GM12864 (cell line): Measurements from ENCODE around the gene PRB4.
"Not testable (repeated sequence)": the region's sequence is repeated elsewhere in the genome, so short reads cannot be mapped to it uniquely, and the experiment has no call there.

Experiments used
- DNase-seq: peaks from one replicate; pipeline ENCODE4 v3.0.0-alpha.2; 2011; ENCODE audit warnings: low read depth
- H3K4me3 ChIP-seq: 2 replicates; pipeline ENCODE4 v1.5.1; 2011; ENCODE audit warnings: mild to moderate bottlenecking, low read depth, low read length, control low read depth
- TF ChIP-seq, protein P1 (sequence below): IDR thresholded peaks from 2 replicates; pipeline ENCODE4 v1.5.1; 2011; ENCODE audit warnings: low read depth, mild to moderate bottlenecking, moderate library complexity, low read length, control low read depth, inconsistent platforms; ENCODE audit errors: missing control alignments

PRB4 gene

GRCh38 chr12:11310336-11310735 is at the start of gene PRB4:
PRB4 (minus strand) TSS chr12:11310436; CDS start chr12:11310398, 38 bp downstream.
- DNase-seq: no peak
- no peak within 1 kb of the TSS for H3K4me3 ChIP-seq
- TF ChIP-seq, protein P1, sequence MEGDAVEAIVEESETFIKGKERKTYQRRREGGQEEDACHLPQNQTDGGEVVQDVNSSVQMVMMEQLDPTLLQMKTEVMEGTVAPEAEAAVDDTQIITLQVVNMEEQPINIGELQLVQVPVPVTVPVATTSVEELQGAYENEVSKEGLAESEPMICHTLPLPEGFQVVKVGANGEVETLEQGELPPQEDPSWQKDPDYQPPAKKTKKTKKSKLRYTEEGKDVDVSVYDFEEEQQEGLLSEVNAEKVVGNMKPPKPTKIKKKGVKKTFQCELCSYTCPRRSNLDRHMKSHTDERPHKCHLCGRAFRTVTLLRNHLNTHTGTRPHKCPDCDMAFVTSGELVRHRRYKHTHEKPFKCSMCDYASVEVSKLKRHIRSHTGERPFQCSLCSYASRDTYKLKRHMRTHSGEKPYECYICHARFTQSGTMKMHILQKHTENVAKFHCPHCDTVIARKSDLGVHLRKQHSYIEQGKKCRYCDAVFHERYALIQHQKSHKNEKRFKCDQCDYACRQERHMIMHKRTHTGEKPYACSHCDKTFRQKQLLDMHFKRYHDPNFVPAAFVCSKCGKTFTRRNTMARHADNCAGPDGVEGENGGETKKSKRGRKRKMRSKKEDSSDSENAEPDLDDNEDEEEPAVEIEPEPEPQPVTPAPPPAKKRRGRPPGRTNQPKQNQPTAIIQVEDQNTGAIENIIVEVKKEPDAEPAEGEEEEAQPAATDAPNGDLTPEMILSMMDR: no peak

GRCh38 chr12:11351736-11352135 is 41.5 kb upstream of the PRB4 start:
- not testable (repeated sequence) for DNase-seq

GRCh38 chr12:11348439-11348838 is 38.2 kb upstream of the PRB4 start:
- TF ChIP-seq, protein P1: no peak
- no peak for DNase-seq
- no peak overlapping the region for H3K4me3 ChIP-seq

More at GRCh38 chr12:11351736-11352135, 41.5 kb upstream of the PRB4 start:
- H3K4me3 ChIP-seq: not testable (repeated sequence)

GRCh38 chr12:11347810-11348209 is 37.6 kb upstream of the PRB4 start:
- H3K4me3 ChIP-seq: no peak overlapping the region
- no peak for DNase-seq
- TF ChIP-seq, protein P1: peak; percentile 27

DNA sequence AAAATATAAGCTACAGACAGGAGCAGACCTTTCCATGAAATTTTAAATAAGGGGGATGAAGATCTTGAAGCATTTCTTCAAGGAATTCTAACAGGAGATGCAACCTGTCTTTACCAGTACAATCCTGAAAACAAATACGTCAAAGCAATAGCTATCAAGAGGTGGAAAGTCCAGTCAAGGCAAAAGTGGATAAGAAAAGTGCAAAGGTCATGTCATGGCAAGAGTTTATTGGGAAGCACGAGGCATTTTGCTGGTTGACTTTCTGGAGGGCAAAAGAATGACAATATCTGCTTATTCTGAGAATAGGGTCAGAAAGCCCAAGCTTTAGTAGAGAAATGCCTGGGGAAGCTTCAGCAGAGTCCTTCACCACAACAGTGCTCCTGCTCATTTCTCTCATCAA is 34.3 kb upstream of the PRB4 start:
- TF ChIP-seq, protein P1: no peak
- no peak for DNase-seq
- H3K4me3 ChIP-seq: no peak overlapping the region

DNA sequence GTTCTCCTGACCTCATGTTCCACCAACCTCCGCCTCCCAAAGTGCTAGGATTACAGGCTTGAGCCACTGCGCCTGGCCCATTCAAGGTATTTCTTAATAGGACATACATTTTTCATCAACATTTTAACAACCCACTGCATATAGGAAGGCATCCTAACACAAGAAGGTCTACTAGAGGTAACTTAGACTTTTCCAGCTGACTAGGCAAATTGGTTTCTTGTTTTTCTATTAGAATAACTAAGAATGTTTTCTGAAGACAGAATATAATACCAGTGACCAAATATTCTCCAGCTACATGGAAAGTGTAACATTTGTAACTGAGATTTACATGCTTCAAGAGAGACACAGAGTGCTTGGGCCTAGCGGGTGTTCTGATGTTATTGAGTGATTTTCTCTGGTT is 14.2 kb upstream of the PRB4 start:
- no peak for DNase-seq
- TF ChIP-seq, protein P1: no peak
- H3K4me3 ChIP-seq: no peak overlapping the region

- TF ChIP-seq, protein P1: no peak
- DNase-seq: no peak
Observed at GRCh38 chr12:11321980-11322379, 11.7 kb upstream of the PRB4 start.

DNA sequence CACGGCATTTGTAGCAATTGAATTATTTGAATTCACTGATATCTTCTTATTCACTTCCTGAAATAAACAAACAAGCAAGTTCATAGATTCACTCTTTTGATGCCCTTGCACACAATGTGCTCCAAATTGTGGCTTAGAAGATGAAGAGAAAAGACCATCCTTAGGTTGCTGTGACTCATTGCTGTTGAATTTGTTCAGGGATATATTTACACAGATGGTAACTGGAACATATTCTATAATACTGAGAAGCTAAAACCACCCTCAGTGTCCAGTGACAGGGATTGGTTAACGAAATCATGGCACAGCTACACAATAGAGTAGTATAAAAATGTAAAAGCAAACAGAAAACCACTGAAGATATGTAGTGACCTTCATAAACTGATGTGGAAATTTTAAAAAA is 3.1 kb downstream of the PRB4 start:
- no peak overlapping the region for H3K4me3 ChIP-seq
- no peak for DNase-seq
- TF ChIP-seq, protein P1: no peak

More at GRCh38 chr12:11321980-11322379, 11.7 kb upstream of the PRB4 start:
- no peak overlapping the region for H3K4me3 ChIP-seq
